ENCODE results near the gene RALGAPA2. TPM values are rescaled to one million over a fixed set of nuclear protein-coding genes. Genes with fewer than 3 reads are reported as not detected.

Gene RALGAPA2
- total and polyA plus RNA-seq, 2 of the 13 experiments (the other 11 are each of a cell fraction or from before 2014, with no cell fraction given), result 13.8 to 17.7 TPM

DNA sequence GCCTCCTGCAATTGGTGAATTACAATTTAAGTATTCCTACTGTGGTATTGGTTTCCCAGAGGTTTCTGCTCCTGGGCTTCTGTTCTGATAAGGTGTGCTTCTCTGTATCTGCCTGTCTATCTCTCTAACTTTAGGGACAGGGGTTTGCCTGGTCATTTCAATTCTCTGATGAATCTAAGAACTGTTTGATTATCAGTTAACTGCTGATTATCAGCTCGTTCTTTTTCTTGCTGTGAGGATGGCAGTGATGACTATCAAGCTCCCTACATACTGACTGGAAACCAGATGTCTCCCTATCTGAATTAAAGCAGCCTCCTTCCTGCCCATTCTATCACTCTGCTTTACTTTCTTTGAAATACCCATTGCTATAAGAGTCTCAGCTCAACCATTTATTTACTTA lies 224.1 kb downstream of the RALGAPA2 start:
- ChIA-PET CTCF (ENCODE audit: low intra/inter-chr PET ratio, low total read pairs) (no interaction called here), POLR2A (no interaction called here)
- no peak overlapping the region for H3K27ac ChIP-seq (ENCODE audit: extremely low read length, insufficient read depth, low read length)
- H2AFZ ChIP-seq (ENCODE audit: low read length), result no peak overlapping the region
- no peaks in the 10 kb centered on the region for H3K9me3 ChIP-seq (ENCODE audit: low read length)
- H3K36me3 ChIP-seq (replicated peaks in 1 of 2; ENCODE audit: control insufficient read depth in 1 of 2, insufficient read depth in 2 of 2, low read length in 2 of 2), result peaks cover 3 to 4% of the 10 kb centered on the region in 2 experiments; a peak in 4 of 5 replicates
- no peak overlapping the region for H3K4me3 ChIP-seq (replicated peaks in 1 of 3; ENCODE audit: insufficient read depth in 1 of 3, low read depth in 2 of 3, low read length in 3 of 3)
- no peak overlapping the region for H3K4me2 ChIP-seq (ENCODE audit: low read depth, low read length)
- FAIRE-seq (no peak), ATAC-seq (no peak), DNase-seq (ENCODE audit: low spot score) (no peak)
- TF ChIP-seq CHD2 (IDR thresholded peaks at IDR 0.05; ENCODE audit: low read depth, low read length) (no peak), SCMH1 (CRISPR knock-in tag; IDR thresholded peaks at IDR 0.05; ENCODE audit: borderline replicate concordance) (no peak), PPARG (CRISPR knock-in tag; conservative IDR thresholded peaks at IDR 0.05) (no peak), HES4 (CRISPR knock-in tag; IDR thresholded peaks at IDR 0.05; ENCODE audit: borderline replicate concordance) (no peak), ZNF564 (CRISPR knock-in tag; IDR thresholded peaks at IDR 0.05) (no peak), RBAK (CRISPR knock-in tag; IDR thresholded peaks at IDR 0.05) (no peak), RARG (CRISPR knock-in tag; IDR thresholded peaks at IDR 0.05; ENCODE audit: low read depth) (no peak), GATAD2A (CRISPR knock-in tag; IDR thresholded peaks at IDR 0.05) (no peak), ZNF20 (CRISPR knock-in tag; IDR thresholded peaks at IDR 0.05) (no peak), SP4 (CRISPR knock-in tag; IDR thresholded peaks at IDR 0.05) (no peak), HOXA9 (CRISPR knock-in tag; IDR thresholded peaks at IDR 0.05; ENCODE audit: borderline replicate concordance) (no peak)
- TF ChIP-seq, protein P1, sequence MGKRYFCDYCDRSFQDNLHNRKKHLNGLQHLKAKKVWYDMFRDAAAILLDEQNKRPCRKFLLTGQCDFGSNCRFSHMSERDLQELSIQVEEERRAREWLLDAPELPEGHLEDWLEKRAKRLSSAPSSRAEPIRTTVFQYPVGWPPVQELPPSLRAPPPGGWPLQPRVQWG (CRISPR knock-in tag; IDR thresholded peaks at IDR 0.05; ENCODE audit: borderline replicate concordance, low read depth), result no peak
- H3K9ac ChIP-seq (ENCODE audit: insufficient read depth, low read depth, low read length), result no peak overlapping the region
- peaks cover 11% of the 10 kb centered on the region for H3K4me1 ChIP-seq (ENCODE audit: insufficient read depth, low read length)
- no peaks in the 10 kb centered on the region for H3K27me3 ChIP-seq (ENCODE audit: control insufficient read depth in 1 of 2, insufficient read depth in 2 of 2, low read length in 2 of 2)
- no peaks in the 10 kb centered on the region for H3K79me2 ChIP-seq (ENCODE audit: insufficient read depth, low read length)
- 90% methylated on average over 1 of the region's 1 CpG for WGBS (ENCODE audit: low lambda C conversion rate)
- H4K20me1 ChIP-seq (ENCODE audit: insufficient read depth, low read length), result no peaks in the 10 kb centered on the region
- intact Hi-C loops (cut with micrococcal nuclease; ENCODE audit: unreplicated experiment) (no loop called here), in situ Hi-C loops (cut with HindIII; ENCODE audit: extremely low pct_ligation_motif_present, low pct_unique_long_range_greater_than_20kb) (no loop called here)
- BruUV-seq (replicated peaks), result no TSS peak

Data from HepG2 (cell line).